ENCODE measurements around the gene EPB41L2. TPM values are rescaled to one million over a fixed set of nuclear protein-coding genes. Genes with fewer than 3 reads are reported as not detected.
A peak's percentile ranks its signal among the peaks of the same experiment; 100 is the strongest.

EPB41L2 gene
- total RNA-seq, 1 experiment from 2014 or later: 106 TPM

- CTCF ChIA-PET: interaction anchor here (0.6 to 1.4 kb wide), 3 partner anchors 56 to 481 kb away, joined by 3 to 7 read pairs (median 3); no protein-coding TSS in a partner anchor
- peak; percentile 49; the same call in 1 of the 2 replicates for TF ChIP-seq GABPB1 (CRISPR knock-in tag; IDR thresholded peaks at IDR 0.05)
- TF ChIP-seq NFYB (CRISPR knock-in tag; conservative IDR thresholded peaks at IDR 0.05; ENCODE audit: low read depth): no peak
- Mint-ChIP-seq H3K4me3 (peak overlapping the region; percentile 72), H3K27me3 (ENCODE audit: low read depth) (peaks cover 15% of the 10 kb centered on the region), H3K4me1 (peaks cover 34% of the 10 kb centered on the region), H3K27ac (no peak overlapping the region), H3K36me3 (peaks cover 3% of the 10 kb centered on the region), H3K9me3 (peaks cover 6% of the 10 kb centered on the region)
- POLR2A ChIA-PET: no interaction called here
- DNase-seq (ENCODE audit: low spot score): no peak
- no peak for ATAC-seq
Measured at GRCh38 chr6:131061041-131061750, 1.8 kb downstream of the EPB41L2 start.

GRCh38 chr6:131060311-131060710 is 2.7 kb downstream of the EPB41L2 start:
- DNase-seq (ENCODE audit: low spot score): no peak
- H3K9me3 Mint-ChIP-seq: peaks cover 15% of the 10 kb centered on the region
- peaks cover 34% of the 10 kb centered on the region for H3K4me1 Mint-ChIP-seq
- 0 out of 2 replicates have a peak overlapping the region, but pooled peaks have one; percentile 22 for H3K4me3 Mint-ChIP-seq
- peaks cover 12% of the 10 kb centered on the region for H3K27me3 Mint-ChIP-seq (ENCODE audit: low read depth)
- no peak overlapping the region for H3K27ac Mint-ChIP-seq
- ChIA-PET CTCF (interaction anchor here (1.2 kb wide), 1 partner anchor 175 kb away, joined by 3 read pairs; no protein-coding TSS in a partner anchor), POLR2A (no interaction called here)
- no peak for ATAC-seq
- TF ChIP-seq ZNF232 (CRISPR knock-in tag; IDR thresholded peaks at IDR 0.05): no peak
- no peak for TF ChIP-seq RORB (CRISPR knock-in tag; IDR thresholded peaks at IDR 0.05)
- no peak for TF ChIP-seq RELA (CRISPR knock-in tag; IDR thresholded peaks at IDR 0.05; ENCODE audit: borderline replicate concordance)
- no peak for TF ChIP-seq FOXP4 (CRISPR knock-in tag; IDR thresholded peaks at IDR 0.05)
- no peak for TF ChIP-seq USF2 (CRISPR knock-in tag; IDR thresholded peaks at IDR 0.05)
- TF ChIP-seq E2F1 (CRISPR knock-in tag; IDR thresholded peaks at IDR 0.05): no peak
- TF ChIP-seq TCF7 (CRISPR knock-in tag; IDR thresholded peaks at IDR 0.05; ENCODE audit: low read depth): no peak
- no peak for TF ChIP-seq SP1 (CRISPR knock-in tag; conservative IDR thresholded peaks at IDR 0.05)
- no peak for TF ChIP-seq ATF2 (CRISPR knock-in tag; IDR thresholded peaks at IDR 0.05; ENCODE audit: borderline replicate concordance, low read depth)
- no peak for TF ChIP-seq USF1 (CRISPR knock-in tag; IDR thresholded peaks at IDR 0.05)
- no peak for TF ChIP-seq NR2C2 (CRISPR knock-in tag; IDR thresholded peaks at IDR 0.05)
- no peak for TF ChIP-seq EMX1 (CRISPR knock-in tag; IDR thresholded peaks at IDR 0.05)
- no peak for TF ChIP-seq OVOL2 (CRISPR knock-in tag; IDR thresholded peaks at IDR 0.05; ENCODE audit: borderline replicate concordance)
- TF ChIP-seq FOXP1 (CRISPR knock-in tag; IDR thresholded peaks at IDR 0.05; ENCODE audit: borderline replicate concordance): no peak
- no peak for TF ChIP-seq ZNF281 (CRISPR knock-in tag; IDR thresholded peaks at IDR 0.05)
- TF ChIP-seq KAT7 (CRISPR knock-in tag; IDR thresholded peaks at IDR 0.05; ENCODE audit: borderline replicate concordance): no peak
- no peak for TF ChIP-seq GABPB1 (CRISPR knock-in tag; IDR thresholded peaks at IDR 0.05)
- no peak for TF ChIP-seq ZNF396 (CRISPR knock-in tag; IDR thresholded peaks at IDR 0.05; ENCODE audit: borderline replicate concordance)
- no peak for TF ChIP-seq E2F4 (CRISPR knock-in tag; IDR thresholded peaks at IDR 0.05; ENCODE audit: borderline replicate concordance, low read depth)
- peaks cover 12% of the 10 kb centered on the region for H3K36me3 Mint-ChIP-seq
